ENCODE results near the gene ABCA4.

The ABCA4 gene

DNA sequence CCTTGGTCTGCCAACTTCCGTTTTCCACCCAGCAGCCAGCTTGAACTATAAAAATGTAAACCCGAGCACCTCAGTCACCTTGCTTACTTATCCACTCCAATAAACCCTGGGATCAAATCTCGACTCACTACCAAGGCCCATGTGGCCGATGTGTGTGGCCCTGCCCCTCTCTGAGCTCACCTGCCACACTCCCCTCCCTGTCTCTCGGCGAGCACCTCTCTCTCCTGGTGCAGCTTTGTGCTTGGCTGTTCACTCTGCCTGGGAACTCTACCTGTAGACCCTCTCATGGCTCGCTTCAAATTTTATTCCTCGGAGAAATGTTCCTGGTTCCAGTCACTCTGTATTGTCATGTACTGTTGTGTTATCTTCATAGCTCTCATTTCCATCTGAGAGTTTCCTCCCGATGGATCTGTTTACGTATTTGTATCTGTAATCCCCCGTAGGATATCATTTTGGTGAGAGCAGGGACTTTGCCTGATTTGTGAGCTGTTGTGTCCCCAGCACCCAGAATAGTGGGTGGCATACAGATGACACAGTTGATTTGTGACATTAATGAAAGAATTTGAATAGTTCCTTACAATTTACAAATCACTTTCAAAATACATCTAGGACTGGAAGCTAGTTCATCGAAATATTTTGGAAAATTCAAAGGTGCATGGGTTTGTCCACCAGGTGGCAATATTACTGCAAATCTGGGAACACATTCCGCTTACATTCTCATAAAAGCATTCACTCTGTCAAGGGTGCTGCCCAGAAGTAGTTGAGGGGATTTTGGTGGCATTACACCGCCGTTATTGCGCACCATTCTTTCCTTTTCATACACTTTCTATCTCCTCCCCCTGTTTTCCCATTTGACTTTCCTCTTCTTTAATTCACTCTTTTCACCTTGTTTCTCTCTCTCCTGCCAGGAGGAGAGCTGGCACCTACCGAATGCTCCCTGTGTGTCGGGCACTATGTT is 95.3 kb downstream of the ABCA4 start:
- no peak for DNase-seq

GRCh38 chr1:94024104-94024792 is 96.7 kb downstream of the ABCA4 start:
- no peak for DNase-seq

- DNase-seq: no peak
Measured at GRCh38 chr1:94022471-94023189, 98.3 kb downstream of the ABCA4 start.

DNA sequence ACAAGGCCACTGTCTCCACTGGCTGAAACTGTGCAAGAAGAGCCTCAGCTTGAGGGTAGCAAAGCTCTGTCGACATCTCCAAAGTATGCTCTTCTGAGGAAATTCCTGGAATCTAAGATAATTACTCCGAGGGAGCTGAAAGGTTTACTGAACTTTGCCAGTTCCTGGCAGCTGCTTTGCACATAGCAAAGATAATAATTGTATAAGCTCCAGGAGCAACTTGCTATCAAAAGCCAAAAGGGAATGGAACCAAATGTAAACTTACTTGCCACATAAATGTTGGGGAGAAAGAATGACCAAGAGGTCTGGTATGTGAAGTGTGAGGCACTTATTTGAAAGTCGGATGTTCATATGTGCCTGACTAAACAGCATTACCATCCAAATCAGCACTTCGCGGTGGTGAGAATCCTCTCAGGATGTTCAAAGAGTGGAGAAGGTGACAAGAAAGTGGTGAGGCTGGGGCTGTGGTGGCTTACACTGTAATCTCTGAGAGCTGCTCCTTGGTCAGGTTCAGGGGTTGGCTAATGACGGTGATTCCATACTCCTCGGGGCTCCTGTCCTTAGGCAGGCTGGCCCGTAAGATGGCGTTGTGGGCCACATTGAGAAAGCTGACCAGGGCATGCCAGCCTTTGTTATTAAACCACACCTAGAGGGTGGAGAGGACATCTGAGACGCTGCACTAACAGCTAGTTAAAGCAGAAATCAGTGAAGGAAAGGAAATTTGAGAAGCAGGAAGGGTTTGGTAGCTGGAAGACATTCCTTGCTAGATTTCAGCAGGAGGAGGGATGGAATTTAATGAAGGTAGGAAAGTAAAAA is 100.0 kb downstream of the ABCA4 start:
- DNase-seq: no peak

DNA sequence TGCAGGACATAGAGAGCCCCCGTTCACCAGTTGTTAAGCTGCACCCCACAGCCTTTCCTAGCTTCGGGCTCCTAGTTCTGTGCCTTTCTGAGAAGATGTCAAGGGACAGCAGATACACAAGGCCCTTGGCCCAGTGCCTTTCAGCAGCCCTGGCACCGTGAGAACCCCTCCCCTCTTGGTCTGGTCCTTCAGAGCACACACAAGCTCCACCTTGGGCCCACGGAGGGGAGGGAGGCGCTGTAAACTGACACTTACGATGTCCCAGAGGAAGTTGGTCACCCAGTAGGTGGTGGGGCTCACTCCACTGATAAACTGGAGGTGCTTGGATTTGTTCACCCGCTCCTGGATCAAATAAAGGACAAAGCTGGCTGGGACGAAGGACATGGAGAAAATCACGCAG is 101.6 kb downstream of the ABCA4 start:
- no peak for DNase-seq

DNA sequence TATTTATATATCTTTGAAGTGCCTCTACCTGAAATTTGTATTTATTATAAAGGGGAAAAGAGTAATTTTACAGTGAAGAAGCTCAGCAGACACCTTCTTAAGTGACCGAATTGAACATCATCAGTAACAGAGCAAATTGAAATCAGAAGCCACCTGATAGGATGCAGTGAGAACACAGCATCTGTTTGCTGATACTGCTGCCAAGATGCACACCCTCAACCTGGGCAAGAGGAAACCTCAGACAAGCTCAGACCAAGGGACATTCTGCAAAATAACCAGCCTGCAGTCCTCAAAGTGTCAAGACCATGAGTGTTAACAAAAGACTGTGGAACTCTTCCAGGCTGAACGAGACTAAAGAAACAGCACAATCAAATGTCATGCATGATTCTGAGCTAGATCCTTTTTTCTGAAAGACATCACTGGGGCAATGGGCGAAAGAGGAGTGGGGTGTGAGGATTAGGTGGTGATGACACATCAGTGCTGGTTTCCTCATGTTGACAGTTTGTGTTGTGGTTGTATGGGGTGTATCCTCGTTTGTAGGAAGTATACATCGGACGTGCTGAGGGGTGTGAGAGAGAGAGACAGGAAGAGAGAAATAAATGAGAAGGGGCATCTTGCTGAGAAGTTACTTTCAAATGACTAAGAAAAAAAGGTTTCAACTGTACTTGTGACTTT is 103.7 kb downstream of the ABCA4 start:
- no peak for DNase-seq

DNA sequence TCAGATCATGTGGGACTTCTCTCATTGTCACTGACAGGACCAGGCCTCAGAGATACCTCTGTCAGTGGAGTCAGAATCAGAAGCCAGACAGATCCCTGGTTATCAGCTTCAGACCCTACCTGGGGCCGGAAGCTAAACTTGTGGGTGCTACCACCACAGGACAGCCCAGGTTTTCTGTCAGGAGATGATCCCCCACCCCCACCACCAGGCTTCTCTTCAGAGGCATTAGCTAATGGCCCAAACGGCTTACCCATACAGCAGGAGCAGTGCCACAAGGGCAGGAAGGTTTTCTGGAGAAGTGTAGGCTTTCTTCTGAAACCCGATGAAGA is 105.5 kb downstream of the ABCA4 start:
- no peak for DNase-seq

DNA sequence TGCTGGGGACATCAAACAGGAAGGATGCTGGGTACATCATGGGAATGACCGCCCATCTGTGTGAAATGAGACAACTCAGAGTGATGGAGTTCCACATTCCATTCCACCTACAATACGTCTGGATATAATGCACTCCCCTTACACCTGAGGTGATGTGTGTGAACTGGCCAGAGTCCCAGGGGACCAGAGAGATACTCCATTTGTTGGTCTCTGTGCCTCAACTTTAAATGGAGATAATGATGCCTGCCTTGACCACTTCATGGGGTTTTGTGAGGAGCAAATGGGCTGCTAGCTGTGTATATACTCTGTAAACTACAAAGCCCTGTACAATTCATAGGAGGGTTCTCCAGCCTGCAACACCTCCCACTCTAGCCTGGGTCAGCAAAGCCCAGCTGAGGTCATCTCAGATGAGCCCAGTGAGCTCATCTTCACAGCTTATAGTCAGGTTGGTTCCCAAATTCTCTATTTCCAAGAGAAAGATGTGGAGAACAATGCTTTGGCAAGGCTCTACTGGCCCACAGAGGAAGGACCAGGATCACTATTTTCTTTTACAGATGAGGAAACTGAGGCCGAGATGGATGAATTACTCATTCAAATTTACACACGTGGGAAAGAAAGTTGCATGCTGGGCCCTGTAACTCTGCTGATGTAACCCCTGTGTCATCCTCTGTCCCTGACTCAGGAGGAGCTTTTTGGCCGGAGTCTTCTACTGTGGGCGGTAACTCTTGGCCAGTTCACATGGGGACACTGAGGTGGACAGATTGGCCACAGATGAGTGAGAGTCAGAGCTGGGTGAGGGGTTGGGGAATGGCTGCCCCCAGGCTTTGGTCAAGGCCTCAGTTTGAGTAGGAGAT is 106.1 kb downstream of the ABCA4 start:
- DNase-seq: no peak

DNA sequence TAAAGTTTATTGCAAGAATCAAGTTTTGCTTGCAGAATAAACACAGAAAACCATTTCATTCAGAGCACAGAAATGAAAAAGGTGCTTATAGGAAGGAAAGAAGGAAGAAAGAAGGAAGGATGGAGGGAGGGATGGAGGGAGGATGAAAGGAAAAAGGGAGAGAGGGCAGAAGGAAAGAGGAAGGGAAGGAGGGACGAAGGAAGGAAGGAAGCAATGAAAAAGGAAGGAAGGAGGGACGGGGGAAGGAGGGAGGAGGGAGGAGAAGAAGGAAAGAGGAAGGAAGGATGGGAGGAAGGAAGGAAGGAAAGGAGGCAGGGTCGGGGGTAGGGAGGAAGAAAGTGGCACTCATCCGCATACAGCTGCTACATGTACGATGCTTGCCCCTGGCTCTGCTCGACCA is 106.9 kb downstream of the ABCA4 start:
- DNase-seq: no peak

DNA sequence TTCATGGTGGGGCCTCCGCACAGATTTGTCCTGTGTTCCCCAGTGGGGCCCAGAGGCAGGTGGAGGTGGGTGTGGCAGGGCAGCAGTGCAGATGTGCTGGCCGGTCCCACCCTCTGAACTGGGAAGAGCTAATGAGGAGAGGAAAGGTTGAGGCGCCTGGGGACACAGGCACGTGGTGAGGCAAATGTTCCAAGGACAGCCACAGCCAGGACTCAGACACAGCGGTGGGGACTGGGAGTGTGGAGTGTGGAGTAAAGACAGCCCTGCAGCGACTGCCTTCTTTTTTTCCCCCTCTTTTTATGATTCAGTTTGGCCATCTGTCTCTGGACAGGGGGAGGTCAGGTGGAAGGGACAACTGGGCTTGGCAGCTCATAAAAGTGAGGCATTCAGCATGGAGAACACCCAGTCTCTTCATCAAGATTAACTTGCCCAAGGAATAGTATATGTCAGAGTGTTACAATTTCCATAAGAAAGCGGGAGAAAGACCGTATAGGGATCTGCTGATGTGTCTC is 107.5 kb downstream of the ABCA4 start:
- DNase-seq: no peak

DNA sequence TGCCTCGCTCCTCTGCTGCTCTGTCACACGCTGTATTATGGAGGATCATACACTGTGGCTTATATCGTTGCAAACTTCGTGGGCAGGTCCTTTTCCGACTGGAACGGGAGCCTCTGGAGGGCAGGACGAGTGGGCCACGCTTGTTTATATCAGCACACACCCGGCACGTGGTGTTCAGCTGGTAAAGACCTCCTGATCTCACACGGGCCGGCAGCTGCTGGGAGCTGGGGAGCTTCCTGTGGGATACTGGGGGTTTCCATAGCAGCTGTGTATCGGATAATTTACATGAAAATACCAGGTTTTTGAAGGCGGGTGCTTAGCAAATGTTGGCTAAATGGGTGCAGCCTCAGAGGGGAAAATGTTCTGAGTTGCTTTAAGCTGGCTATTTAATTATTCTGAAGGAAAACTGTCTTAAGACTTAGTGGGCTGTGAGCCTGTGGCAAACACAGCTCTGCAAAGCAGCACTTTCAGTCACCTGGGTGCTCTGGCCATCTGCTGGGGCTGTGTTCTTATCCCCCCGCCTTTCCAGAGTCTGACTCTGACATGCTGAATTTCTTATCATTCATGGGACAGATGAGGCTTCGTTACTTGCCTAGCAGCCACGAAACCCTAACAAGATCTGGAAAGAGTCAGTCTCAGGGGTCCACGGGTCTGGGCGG is 108.1 kb downstream of the ABCA4 start:
- no peak for DNase-seq

DNA sequence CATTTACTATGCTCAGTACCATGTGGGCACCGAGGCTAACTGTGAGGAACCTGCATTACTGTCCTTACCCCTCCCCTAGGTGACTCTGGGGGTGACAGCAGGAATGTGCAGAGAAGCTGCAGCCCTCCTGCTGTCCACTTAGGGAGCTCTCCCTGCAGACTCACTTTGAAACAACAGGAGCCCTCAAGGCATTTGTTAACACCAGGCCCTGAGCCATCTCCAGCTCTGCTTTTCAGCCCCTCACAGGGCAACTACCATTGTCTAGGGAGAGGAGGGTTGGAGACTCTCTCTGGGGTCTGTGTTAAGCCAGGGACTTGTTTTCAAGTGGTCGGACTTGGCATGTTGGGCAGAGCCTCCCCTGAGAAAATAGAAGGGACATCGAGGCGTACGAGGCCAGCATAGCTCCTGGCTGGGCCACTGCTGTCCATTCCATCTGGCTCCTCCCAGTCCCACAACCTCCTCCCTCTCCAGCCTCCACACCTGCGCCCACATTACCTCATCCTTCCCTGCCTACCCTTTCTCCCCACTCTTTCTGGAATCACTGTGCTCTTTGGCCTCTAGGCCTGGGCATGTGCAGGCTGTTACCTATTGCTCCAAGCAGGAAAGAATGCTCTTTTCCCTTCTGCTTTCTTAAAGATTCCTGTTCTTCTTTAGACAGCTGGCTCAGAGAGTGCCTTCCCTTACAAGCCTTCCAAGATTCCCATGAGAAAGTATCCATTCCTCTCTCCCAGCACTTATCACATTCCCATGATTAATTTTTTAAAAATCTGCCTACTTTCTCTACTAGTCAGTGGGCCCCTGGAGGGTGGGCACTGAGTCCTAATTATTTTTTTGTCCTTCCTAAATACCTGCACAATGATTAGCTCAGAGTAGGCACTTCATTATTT is 109.0 kb downstream of the ABCA4 start:
- no peak for DNase-seq

GRCh38 chr1:94011129-94011528 is 109.8 kb downstream of the ABCA4 start:
- DNase-seq: no peak

DNA sequence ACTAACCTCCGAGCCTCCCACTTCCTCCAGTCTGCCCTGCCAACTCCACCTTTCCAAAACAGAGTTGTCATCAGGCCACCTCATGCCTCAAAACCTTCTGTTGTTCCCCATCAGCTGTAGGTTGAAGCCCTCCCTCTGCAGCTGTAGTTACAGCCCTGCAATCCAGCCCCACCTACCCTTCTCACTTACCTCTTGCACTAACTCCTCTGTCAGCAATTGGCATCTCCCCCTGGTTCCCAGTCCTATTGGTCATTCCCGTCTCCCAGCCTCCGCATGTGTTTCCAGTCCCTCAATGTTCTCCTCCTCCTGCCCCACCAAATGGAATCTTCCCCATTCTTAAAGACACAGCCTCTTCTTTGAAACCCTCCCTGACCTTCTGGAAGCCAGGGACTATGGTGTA is 111.6 kb downstream of the ABCA4 start:
- DNase-seq: no peak

- DNase-seq: no peak
Measured at GRCh38 chr1:94006604-94007003, 114.3 kb downstream of the ABCA4 start.

DNA sequence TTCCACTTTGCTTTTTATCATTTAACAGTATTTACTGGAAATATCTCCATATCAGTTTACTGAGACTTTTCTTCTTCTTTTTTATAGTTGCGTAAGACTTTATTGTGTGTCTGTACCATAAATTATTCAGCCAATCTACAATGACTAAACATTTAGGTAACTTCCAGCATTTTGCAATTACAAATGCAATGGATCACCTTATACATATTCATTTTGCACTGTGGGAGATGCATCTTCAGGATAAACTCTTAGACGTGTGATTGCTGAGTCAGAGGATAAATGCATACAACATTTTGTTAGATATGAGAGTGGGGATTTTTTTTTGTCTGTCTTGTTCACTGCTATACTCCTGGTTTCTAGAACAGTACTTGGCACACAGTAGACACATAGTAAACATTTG is 116.0 kb downstream of the ABCA4 start:
- DNase-seq: no peak

DNA sequence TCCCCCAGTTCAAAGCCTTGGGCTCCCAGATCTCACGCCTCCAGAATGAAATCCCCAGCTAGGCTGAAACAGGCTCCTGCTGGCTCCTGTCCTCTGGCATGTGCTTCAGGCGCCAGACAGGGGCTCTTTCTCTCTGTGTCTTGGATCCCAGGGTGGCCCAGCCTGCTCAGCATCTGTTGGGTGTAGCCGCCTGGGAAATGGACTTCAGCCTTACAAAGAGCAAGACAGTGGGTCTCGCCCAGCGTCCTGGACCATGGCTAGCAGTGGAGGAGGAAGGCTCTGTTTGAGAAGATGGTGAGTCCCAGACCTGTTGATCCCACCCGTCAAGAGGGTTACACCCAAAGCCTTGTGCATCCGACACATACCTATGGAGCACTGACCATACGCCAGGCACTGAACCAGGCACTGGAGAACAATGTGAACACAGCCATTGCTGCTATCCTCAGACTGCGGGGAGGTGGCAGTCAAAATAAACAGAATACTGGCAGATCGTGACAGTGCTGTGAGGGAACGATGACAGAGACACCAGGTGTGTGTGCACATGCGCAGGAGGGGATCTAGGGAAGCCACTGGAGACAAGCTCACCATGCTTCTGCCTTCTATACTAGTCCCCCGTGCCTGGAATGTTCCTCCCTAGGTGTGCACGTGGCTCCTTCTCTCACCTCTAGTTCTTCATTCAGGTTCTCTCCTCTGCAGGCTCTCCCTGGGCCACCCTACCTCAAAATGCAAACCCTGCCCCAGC is 118.7 kb downstream of the ABCA4 start:
- no peak for DNase-seq

DNA sequence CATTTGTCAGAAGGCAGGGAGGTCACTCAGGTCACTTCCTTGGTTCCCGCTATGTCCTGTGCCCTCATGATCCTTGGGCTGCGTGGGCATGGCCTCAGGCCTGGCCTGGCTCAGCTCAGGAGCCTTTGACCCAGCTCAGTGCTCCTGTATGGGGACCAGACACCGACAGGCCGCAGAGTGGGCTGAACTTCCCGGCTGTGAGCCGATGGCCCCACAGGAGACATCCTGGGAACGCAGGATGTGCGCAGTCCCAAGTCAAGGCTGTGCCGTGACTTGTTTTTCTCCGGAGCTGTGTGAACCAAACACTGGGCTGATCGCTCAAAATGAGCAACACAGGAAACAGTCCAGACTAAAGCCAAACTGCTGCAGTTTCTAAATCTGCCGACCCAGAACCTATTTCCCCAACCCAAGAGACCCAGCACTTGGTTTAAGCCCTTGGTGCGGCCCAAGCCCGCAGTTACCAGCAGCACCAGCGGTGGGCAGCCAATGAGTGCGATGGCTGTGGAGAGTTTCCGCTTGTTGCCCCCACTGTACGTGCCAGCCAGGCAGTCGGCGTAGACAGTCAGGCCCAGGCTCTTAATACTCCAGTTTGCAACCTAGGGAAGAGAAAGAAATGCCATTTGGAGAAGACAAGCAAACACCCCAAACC is 119.4 kb downstream of the ABCA4 start:
- DNase-seq: no peak

All from activated T-cell treated with anti-CD3 and anti-CD28 coated beads, Interleukin-2, amount 50 U/mL, for 48 hours (primary cell).